SK-MEL-5 (cell line): ENCODE results near the gene FGF2. TPM values are rescaled to one million over a fixed set of nuclear protein-coding genes. Genes with fewer than 3 reads are reported as not detected.
A peak's percentile ranks its signal among the peaks of the same experiment; 100 is the strongest.
"Not testable (repeated sequence)": the region's sequence is repeated elsewhere in the genome, so short reads cannot be mapped to it uniquely, and the experiment has no call there.

ENCODE experiments used
- DNase-seq: peaks from one replicate; pipeline ENCODE4 v3.0.0-alpha.2; 2016; ENCODE audit warnings: low read depth, low spot score
- in situ Hi-C: cut with HindIII; loops from 2 replicates; pipeline ENCODE4 v1.10.0; 2016; ENCODE audit warnings: low sequenced_read_pairs, high pct_unique_total_duplicates, low pct_unique_long_range_greater_than_20kb
- total RNA-seq: library from RNA; depleted of rRNA; stranded (reverse); fragments of >200 nt; shearing (Covaris generic); gene quantifications from 2 replicates; pipeline ENCODE4 v1.2.3, GENCODE V29; 2014

Gene FGF2
- total RNA-seq, 1 experiment from 2014 or later: 8.9 TPM

DNA sequence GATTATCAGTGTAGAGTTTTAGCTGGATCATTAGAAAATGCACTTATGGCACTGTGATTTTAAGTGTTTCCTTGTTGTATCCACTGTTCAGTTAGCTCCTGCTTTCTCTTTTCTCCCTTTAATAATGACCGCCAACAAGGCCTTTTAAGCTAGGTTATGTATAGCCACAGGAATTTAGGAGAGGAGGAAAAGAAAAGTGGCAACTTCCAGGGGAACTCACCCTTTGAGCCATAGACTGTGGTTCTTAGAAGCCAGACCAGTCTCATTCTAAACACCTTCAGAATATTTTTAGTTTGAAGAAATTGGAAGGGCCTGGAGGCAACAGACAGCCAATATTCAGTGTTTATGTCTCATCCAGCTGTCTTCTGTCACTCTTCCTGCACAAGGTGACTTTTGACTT lies 6.1 kb downstream of the FGF2 start:
- in situ Hi-C loops: no loop called here
- no peak for DNase-seq

DNA sequence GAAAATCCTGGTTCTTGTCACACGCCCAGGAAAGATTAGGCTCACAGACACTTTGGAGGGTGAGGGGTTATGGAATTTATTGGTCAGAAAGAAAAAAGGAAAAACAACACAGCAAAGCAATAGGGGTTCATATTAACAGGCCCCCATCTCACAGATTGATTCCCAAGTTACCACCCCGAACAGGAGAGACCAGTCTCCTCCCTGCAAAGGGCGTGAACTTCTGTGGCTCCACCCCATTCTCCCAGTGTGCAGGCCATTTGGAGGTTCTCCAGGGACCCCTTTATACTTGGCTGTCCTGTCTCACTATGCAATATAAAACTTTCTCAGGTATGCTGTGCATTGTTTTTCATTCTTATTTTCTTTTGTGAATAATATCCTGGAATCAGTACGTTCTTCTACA lies 7.4 kb downstream of the FGF2 start:
- in situ Hi-C loops: no loop called here
- no peak for DNase-seq

DNA sequence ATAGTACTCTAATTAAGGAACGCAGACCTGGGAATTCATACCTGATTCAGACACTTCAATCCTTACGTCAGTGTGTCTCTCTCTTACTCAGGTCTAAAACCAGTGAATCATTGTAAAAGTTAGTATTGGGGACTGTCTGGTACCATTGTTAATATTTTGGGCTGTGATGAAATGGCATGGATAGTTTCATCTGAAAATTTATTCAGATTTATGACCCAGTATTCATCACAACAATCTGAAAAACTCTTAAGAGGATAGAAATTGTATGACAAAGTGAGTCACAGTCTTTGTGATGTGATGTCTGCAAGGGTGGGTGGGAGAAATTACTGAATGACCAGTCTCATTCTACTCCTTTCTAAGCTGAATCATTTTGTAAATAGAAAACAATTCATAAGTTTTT lies 10.3 kb downstream of the FGF2 start:
- DNase-seq: no peak
- in situ Hi-C loops: no loop called here

- DNase-seq: no peak
- in situ Hi-C loops: no loop called here
Measured at GRCh38 chr4:122838034-122838433, 11.4 kb downstream of the FGF2 start.

- in situ Hi-C loops: no loop called here
- DNase-seq: no peak
Measured at GRCh38 chr4:122842392-122842791, 15.8 kb downstream of the FGF2 start.

GRCh38 chr4:122842984-122843531 lies 16.4 kb downstream of the FGF2 start:
- no peak for DNase-seq
- in situ Hi-C loops: no loop called here

GRCh38 chr4:122844391-122844790 lies 17.8 kb downstream of the FGF2 start:
- DNase-seq, in situ Hi-C loops: not testable (repeated sequence)

DNA sequence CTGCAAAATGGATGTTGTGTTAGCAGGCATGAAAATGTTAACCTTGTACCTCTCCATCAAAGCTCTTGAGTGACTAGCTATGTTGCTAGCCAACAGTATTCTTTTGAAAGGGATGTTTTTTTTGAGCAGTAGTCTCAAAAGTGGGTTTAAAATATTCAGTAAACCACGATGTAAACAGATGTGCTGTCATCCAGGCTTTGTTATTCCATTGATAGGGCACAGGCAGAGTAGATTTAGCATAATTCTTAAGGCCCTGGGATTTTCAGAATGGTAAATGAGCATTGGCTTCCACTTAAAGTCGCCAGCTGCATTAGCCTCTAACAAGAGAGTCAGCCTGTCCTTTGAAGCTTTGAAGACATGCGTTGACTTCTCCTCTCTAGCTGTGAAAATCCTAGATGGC lies 18.4 kb downstream of the FGF2 start:
- DNase-seq: no peak
- in situ Hi-C loops: no loop called here

DNA sequence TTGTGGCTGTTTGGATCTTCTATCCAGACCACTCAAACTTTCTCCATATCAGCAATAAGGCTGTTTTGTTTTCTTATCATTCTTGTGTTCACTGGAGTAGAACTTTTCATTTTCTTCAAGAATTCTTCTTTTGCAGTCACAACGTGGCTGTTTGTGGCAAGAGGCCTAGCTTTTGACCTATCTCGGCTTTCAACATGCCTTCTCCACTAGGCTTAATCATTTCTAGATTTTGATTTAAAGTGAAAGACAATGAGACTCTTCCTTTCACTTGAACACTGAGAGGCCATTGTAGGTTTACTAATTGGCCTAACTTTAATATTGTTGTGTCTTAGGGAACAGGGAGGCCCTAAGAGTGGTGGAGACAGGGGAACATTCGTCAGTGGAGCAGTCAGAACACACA lies 19.1 kb downstream of the FGF2 start:
- no peak for DNase-seq
- in situ Hi-C loops: no loop called here

DNA sequence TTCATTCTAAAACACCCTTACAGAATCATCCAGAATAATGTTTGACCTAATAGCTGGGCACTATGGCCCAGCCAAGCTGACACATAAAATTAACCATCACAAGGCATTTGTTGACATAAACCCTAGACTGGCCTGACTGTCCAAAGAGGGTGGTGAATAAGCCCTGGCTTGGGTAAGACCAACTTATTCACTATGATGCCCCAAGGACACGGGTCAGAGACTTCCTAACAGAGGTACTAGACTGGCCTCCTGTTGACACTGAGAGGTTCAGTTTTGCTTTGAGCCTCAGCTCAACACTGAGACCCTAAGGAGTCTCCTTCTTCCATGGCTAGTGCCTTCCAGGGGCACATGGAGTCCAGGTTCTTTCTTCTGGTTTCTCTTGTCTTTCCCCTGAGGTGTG lies 21.3 kb downstream of the FGF2 start:
- in situ Hi-C loops: no loop called here
- DNase-seq: no peak

DNA sequence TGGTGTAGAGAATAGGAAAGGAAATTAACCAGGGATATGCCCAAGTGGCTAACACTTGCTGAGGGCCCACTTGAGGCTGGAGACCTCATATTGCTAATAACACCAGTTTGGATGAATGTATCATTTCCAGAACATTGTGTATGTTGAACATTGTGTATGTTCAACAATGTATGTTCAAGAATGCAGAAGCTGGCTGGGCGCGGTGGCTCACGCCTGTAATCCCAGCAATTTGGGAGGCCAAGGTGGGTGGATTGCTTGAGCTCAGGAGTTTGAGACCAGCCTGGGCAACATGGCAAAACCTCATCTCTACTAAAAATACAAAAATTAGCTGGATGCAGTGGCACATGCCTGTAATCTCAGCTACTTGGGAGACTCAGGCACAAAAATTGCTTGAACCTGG lies 23.2 kb downstream of the FGF2 start:
- DNase-seq, in situ Hi-C loops: not testable (repeated sequence)

DNA sequence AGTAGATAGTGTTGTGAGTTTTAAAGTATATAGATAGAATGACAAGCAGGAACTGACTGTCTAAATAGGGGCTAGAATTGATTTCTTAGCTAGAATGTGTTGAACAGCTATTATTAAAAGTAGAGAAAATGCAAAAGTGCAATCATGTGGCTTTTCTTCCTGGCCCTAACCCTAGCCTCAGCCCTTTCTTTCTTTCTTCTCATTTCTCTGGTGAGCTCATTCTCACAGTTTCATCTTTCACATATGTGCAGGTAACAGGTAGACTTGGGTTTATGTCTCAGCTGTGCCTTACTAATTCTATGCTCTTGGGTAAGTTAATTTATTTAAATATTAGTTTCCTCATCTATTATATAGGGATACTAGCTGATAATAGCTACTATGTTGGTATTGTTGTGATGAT lies 24.9 kb downstream of the FGF2 start:
- DNase-seq: no peak
- in situ Hi-C loops: no loop called here

GRCh38 chr4:122854447-122855352 lies 28.1 kb downstream of the FGF2 start:
- in situ Hi-C loops: no loop called here
- DNase-seq: peak; percentile 51

GRCh38 chr4:122855353-122855890 lies 28.8 kb downstream of the FGF2 start:
- in situ Hi-C loops: no loop called here
- DNase-seq: peak; percentile 2

GRCh38 chr4:122857160-122857559 lies 30.5 kb downstream of the FGF2 start:
- DNase-seq: no peak
- in situ Hi-C loops: no loop called here

- in situ Hi-C loops: no loop called here
- DNase-seq: no peak
Measured at GRCh38 chr4:122858705-122859104, 32.1 kb downstream of the FGF2 start.

GRCh38 chr4:122861172-122861943 lies 34.7 kb downstream of the FGF2 start:
- no peak for DNase-seq
- in situ Hi-C loops: no loop called here

DNA sequence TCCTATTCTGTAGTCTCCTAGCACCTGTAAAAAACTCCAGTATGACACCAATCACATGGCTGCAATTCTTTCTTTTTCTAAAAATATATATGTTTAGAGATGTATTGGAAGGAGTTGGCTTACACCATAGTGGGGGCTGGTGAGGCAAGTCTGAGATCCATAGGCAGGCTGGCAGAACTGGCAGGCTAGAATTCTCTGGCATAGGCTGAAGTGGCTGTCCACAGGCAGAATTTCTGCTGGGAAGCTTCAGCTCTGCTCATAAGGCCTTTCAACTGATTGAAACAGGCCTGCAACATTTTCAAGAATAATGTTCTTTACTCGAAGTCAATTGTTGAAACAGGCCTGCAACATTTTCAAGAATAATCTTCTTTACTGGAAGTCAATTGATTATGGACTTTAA lies 37.0 kb downstream of the FGF2 start:
- in situ Hi-C loops: no loop called here
- DNase-seq: no peak
